ENCODE measurements around the gene LYPD3.
"Not testable (repeated sequence)": the region's sequence is repeated elsewhere in the genome, so short reads cannot be mapped to it uniquely, and the experiment has no call there.

Gene LYPD3

GRCh38 chr19:43465468-43466120 is at the start of gene LYPD3:
Gene LYPD3 (minus strand): TSS chr19:43465608. CDS start chr19:43465571, 37 bp downstream.
- DNase-seq (ENCODE audit: low read depth): peak; percentile 34

DNA sequence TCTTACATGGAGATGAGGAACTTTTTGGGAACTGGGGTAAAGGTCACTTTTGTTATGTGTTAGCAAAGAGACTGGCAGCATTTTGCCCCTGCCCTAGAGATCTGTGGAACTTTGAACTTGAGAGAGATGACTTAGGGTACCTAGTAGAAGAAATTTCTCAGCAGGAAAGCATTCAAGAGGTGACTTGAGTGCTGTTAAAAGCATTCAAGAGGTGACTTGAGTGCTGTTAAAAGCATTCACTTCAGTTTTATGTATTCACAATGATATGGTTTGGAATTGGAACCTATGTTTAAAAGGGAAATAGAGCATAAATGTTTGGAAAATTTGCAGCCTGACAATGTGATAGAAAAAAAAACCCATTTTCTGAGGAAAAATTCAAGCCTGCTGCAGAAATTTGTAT is 47.0 kb upstream of the LYPD3 start:
- DNase-seq (ENCODE audit: low read depth): not testable (repeated sequence)

GRCh38 chr19:43511324-43511723 is 45.9 kb upstream of the LYPD3 start:
- no peak for DNase-seq (ENCODE audit: low read depth)

DNA sequence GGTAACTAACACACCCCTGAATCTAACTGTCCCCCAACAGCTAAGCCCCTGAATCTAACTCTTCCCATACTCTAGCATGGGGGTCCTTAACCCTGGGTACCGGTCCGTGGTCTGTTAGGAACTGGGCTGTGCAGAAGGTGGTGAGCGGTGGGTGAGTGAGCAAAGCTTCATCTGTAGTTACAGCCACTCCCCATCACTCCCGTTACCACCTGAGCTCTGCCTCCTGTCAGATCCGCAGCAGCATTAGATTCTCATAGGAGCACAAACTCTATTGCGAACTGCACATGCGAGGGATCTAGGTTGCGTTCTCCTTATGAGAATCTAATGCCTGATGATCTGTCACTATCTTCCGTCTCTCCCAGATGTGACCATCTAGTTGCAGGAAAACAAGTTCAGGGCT is 45.3 kb upstream of the LYPD3 start:
- DNase-seq (ENCODE audit: low read depth): no peak

- no peak for DNase-seq (ENCODE audit: low read depth)
Observed at GRCh38 chr19:43507880-43508279, 42.5 kb upstream of the LYPD3 start.

DNA sequence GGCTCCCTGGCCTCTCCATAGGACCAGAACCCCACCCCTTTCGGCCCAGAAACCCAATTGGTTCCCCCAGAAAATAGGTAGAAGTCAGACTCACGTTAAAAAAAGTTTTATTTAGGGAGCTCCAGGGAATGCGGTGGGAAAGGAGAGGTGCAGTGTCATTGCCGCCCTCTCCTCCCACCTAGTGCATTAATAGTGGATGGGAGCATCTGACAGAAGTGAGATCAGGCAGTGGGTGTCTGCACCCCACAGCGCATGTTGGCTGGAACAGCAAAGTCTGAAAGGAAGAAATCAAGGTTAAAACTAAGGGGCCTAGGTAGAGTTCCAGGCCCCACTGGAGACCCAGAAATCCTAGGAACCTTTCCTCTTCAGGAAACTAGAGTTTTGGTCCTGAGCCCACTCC is 41.2 kb upstream of the LYPD3 start:
- no peak for DNase-seq (ENCODE audit: low read depth)

- no peak for DNase-seq (ENCODE audit: low read depth)
Observed at GRCh38 chr19:43505941-43506340, 40.5 kb upstream of the LYPD3 start.

DNA sequence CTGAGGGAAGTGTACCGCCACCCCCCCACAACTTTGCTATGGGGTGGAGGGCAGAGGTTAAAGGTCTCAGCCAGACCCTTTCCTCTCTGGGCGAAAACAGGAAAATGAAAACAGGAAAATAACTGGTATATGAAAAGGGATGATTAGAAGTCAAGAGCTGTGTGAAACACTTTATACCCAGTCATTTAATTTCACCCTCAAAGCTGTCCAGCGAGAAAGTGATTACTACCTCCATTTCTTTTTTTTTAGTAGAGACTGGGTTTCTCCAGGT is 39.7 kb upstream of the LYPD3 start:
- no peak for DNase-seq (ENCODE audit: low read depth)

GRCh38 chr19:43504426-43505185 is 39.2 kb upstream of the LYPD3 start, which contains the start of gene PHLDB3:
Gene PHLDB3 (minus strand): TSS chr19:43504746. CDS start chr19:43504118, 628 bp downstream.
- DNase-seq (ENCODE audit: low read depth): no peak

DNA sequence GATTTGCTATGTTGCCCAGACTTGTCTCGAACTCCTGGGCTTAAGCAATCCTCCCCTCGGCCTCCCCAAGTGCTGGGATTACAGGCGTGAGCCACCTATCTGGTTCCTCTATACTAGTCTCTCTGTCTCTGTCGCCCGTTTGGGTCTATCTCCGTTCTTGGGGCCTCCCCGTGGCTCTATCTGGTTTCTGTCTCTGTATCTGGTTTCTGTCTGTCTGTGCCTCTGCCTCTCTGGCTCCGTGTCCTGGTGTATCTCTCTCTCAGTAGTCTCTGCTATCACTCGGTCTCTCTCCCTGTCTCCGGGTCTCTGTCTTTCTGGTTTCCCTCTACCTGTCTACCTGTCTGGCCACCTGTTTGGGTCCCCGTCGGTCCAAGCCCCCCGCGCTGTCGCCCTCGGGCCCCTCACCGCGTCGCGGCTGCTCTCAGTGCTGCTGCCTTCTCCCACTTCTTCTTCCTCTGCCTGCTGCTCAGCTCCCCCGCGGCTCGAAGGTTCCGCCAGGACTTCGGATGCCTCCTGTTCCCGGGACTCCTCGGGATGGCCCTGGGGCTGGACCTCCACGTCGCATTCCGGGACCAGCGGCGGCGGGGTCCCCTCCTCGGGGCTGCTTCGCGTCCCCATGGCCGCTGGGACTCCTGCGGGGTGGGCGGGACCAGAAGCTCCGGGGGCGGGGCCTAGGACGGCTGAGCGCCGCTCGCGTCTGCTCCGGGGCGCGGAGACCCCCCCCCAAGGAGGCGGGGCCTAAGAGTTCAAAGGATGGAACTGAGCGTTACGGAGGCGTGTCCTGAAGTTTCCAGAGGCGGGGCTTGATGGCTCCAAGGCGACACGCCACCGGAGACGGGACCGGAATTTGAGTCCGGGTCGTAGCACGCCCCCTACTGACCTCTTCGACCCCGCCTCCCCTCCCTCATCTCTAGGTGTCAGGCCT is 38.4 kb upstream of the LYPD3 start:
- DNase-seq (ENCODE audit: low read depth): peak; percentile 75

DNA sequence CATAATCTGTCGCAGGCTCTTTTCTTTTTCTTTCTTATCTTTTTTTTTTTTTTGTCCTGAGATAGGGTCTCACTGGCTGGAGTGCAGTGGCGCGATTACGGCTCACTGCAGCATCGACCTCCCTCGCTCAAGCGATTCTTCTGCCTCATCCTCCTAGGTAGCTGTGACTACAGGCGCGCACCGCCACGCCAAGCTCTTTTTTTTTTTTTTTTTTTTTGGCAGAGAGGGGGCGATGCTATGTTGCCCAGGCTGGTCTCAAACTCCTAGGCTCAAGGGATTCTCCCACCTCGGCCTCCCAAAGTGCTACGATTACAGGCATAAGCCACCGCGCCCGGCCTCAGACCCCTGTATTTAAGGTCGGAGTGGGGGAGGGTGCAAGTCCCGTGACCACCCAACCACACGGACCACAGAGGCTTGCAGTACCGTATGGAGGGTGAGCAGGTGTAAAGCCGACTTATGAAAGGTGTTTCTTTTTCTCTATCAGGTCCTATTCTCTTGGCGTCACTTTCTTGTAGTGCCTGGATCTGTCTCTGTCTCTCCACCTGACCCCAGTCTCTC is 37.1 kb upstream of the LYPD3 start:
- no peak for DNase-seq (ENCODE audit: low read depth)

- no peak for DNase-seq (ENCODE audit: low read depth)
Observed at GRCh38 chr19:43501661-43502418, 36.4 kb upstream of the LYPD3 start.

GRCh38 chr19:43499042-43499441 is 33.6 kb upstream of the LYPD3 start:
- DNase-seq (ENCODE audit: low read depth): no peak

- no peak for DNase-seq (ENCODE audit: low read depth)
Observed at GRCh38 chr19:43498233-43498842, 32.9 kb upstream of the LYPD3 start.

- DNase-seq (ENCODE audit: low read depth): no peak
Observed at GRCh38 chr19:43496960-43497359, 31.6 kb upstream of the LYPD3 start.

DNA sequence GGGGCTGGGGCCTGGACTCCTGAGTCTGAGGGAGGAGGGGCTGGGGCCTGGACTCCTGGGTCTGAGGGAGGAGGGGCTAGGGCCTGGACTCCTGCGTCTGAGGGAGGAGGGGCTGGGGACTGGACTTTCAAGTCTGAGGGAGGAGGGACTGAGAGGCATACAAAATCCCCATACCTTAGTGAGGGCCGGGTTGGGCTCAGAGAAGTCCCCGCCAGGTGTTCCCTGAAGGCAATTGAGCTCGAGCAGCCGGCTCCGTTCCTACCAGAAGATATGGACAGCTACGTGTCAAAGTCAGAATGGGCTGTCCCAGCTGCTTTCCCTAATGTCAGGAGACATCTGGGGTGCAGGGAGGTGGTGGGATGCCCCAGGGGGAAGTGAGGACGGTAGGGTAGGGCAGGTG is 29.7 kb upstream of the LYPD3 start:
- no peak for DNase-seq (ENCODE audit: low read depth)

DNA sequence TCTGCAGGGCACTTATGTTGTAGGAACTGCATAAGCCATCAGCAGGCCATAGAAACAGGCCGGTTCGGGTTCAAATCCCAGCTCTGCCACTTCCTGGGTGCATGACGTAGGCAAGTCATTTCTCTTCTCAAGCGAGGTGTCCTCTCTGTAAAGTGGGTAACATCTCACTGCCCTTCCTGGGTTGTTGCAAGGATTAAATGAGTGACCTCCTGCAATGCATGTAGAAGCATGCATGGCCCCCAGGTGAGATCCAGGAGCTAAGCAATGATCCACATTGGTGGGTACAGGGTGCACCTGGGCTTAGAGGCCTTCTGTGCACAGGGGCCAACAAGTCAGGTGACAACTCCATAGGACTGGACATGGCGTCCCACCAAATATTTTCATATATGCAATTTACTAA is 25.4 kb upstream of the LYPD3 start:
- no peak for DNase-seq (ENCODE audit: low read depth)

GRCh38 chr19:43489979-43490599 is 24.7 kb upstream of the LYPD3 start:
- no peak for DNase-seq (ENCODE audit: low read depth)

GRCh38 chr19:43489310-43489709 is 23.9 kb upstream of the LYPD3 start:
- DNase-seq (ENCODE audit: low read depth): no peak

- no peak for DNase-seq (ENCODE audit: low read depth)
Observed at GRCh38 chr19:43488179-43488578, 22.8 kb upstream of the LYPD3 start.

GRCh38 chr19:43486412-43486811 is 21.0 kb upstream of the LYPD3 start:
- no peak for DNase-seq (ENCODE audit: low read depth)
